Globus pallidus (tissue), 1 donor: Measurements from ENCODE around the gene EP400.
"Not testable (repeated sequence)": the region's sequence is repeated elsewhere in the genome, so short reads cannot be mapped to it uniquely, and the experiment has no call there.

Source experiments
- DNase-seq: peaks from one replicate; pipeline ENCODE4 v3.0.0-alpha.2; 2015; ENCODE audit warnings: low spot score

EP400 gene

DNA sequence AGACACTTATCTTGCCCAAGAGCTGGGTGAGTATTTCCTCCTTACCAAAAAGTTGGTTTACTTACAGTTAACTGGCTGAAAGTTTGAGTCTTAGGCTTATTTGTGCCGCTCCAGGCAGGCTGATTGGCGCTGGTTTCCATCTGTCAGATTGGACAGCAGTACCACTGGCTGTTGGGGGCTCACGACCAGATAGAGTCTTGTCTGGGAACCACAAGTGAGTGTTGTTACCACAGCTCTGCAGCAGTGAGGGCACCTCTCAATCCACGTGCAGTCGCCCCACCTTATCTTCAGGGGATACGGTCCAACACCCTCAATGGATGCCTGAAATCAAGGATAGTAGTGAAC lies 135.5 kb downstream of the EP400 start:
- DNase-seq: no peak

DNA sequence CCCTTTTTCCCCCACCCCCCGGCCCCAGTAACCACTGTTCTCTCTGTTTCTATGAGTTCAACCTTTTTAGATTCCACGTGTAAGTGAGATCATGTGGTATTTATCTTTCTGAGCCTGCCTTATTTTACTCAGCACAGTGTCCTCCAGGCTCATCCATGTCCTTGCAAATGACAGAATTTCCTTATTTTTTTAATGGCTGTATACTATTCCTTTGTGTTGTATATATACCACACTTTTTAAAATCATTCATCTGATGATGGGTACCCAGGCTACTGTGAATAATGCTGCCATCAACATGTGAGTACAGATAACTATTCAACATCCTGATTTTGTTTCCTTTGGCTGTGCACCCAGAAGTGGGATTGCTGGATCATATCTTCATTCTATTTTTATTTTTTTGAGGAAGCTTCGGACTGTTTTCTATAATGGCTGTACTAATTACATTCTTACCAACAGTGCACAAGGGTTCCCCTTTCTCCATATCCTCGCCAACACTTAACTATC lies 139.7 kb downstream of the EP400 start:
- DNase-seq: no peak

DNA sequence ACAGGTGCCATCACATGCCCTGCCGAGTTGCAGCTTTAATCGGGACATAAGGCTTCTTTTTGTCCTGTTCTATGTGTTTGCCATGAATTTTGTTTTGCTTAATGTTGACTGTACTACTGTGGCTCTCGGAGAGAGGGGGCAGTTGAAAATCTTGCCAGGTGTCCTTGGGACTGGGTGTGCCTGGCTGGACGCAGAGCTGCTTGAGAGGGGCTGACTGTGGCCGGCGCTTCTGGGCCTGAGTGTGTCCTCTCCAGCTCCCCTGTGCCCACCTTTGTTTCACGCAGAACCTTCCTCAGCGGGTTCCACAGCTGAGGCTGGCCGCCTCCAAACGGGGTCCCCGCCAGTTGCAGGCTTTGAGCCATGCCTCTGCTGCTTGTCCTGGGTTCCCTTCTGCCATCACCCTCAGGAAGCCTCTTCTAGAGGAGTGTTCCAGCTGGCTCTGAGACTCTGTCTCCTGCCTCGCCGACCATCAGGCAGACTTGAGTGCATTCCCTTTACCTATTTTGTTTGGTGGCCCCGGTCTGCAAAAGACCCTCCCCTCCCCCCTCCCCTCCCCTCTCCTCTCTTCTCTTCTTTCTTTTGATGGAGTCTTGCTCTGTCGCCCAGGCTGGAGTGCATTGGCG lies 144.6 kb downstream of the EP400 start:
- DNase-seq: no peak

DNA sequence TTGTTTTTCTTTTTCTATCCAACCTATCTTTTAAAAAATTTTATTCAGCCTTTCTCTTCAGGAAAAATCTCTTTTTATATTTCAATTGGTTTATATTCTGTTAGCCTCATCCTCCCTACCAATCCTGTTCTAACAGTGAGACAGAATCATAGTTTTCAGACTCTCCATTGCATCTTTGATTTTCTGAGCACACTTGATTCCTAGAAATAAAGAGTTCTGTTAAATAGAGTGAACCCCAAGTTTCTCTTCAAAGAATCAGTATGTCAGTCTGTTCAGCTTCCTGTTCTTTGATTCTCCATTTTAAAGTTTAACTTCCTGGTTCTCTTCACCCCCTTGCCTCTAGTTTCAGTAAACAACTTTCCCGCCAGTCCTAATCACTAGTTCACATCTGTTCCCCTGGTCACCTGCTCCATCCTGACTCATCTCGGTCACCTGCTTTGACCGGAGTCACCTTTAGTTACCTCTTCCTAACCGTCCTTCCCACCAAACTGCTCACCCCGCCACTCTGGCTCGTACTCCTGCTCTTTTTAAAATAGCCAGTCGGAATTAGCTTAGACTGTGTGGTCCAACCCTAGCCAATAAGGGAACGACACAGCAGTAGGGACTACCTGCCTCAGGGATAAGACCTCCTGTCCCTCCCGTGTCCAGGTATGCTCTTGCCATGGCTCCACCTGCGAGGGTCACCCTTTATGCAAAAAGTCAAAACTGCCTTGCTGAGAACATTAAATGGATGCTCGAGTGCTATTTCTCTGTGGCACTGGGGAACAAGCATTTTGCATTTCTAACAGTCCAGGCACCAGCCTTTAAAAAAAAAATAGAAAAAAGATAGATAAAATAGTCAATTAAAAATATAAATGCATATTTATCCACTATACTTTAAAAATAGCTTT lies 146.0 kb downstream of the EP400 start:
- DNase-seq: no peak

DNA sequence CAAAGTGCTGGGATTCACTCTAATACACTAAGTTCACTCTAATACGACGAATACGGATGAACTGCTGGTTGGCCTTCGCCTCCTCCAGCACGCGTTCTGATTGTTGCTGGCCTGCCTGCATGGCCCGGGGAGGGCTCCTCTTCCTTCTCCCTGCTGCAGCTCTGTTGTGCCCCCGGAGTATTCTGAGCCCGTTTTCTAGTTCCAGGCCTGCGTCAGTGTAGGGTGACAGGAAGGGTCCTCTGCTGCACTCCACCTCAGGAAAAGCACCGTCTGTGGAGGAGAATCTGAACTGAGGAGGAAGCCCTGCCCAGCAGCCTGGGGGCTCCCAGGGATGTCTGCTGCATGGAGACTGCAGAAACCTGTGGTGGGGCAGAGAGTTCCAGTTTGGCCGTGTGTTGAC lies 150.0 kb downstream of the EP400 start:
- no peak for DNase-seq

DNA sequence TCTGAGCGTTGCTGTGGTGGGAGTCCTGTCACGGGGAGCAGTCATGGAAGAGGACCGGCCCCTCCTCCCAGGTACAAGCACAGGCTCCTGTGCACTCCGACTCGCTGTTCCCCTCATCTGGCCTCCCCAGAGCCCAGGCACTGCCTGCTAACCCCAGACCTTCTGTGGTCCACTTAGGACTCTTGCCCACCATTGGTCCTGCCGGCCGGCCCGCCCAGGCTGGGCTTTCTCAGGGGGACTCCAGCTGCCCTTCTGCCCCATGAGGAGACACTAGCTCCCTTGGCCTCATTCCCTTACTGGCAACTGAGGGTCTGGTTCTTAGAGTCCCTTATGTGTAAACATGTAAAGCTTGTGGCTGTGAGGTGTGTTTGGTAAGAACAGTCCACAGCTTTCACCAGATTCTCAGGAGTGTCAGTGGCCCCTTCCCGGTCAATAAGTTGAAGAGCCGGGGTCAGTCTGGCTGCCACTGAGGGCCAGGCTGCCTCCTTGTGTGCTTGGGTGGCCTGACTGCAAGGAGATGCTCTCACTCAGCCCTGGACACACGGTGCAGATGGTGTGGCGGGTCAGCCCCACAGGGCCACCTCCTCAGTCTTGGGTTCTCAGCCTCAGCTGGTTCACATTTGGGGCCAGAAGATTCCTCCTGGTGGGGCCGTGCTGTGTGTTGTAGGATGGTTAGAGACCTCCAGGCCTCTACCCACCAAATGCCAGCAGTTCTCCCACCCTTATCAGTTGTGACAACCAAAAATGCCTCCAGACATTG lies 150.7 kb downstream of the EP400 start:
- no peak for DNase-seq

DNA sequence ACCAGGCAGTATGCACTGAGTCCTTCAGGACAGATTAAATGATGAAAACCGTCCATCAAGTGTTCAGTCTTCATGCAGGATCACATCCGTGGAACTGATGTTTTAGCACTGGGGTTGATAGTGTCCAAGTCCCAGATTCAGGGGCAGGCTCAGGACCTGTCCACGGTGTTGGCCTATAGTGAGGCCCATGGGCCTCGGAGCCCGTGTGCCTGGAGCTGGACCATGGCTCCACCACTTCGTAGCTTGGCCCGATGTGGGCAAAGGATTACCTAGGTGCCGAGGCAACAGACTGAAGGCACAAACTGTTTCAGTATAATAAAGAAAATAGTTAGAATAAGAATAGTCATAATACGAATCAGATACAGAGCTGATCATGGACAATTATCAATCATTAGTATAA lies 152.6 kb downstream of the EP400 start:
- no peak for DNase-seq

DNA sequence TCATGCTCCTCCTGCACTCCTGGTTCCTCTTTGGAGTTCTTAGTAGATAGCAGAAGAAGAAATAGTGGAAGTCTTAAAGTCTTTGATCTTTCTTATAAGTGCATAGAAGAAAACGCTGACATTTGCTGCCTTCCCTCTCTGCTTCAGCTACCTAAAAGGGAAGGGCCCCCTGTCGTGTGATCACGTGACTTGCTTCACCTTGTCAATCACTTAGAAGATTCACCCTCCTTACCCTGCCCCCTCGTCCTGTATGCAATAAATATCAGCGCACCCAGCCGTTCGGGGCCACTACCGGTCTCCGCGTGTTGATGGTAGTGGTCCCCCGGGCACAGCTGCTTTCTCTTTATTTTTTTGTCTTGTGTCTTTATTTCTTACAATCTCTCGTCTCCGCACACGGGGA lies 153.3 kb downstream of the EP400 start:
- not testable (repeated sequence) for DNase-seq

DNA sequence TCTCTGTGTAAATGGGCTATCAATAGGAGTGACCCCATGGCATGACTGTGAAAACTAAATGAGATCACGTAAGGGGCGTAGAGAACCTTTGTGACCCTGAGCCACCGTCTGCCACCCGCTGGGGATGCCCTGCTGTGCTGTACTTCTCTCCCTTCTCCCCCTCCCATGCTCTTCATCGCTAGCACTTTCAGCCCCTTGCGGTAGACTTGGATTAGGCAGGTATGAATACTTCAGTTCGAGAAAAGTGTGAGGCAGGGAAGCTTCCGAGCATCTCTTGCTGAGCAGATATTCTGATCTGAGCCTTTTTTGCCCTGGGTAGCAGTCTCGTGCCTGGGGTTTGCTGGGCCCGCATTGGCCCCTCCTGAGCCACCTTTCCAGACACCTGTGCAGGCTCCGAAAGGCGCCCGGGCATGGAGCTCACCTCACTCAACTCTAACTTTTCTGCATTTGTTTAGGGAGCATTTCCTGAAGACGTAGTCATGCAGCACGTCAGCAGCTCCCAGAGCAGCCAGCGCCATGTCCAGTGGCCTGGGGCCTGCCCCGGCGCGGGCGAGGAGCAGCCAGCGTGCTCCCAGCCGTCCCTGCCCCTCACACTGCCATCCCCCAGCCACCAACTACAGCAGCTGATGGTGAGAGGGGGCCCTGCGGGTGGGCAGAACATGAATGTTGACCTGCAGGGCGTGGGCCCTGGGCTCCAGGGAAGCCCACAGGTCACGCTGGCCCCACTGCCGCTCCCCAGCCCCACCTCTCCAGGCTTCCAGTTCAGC lies 154.0 kb downstream of the EP400 start:
- DNase-seq: no peak

DNA sequence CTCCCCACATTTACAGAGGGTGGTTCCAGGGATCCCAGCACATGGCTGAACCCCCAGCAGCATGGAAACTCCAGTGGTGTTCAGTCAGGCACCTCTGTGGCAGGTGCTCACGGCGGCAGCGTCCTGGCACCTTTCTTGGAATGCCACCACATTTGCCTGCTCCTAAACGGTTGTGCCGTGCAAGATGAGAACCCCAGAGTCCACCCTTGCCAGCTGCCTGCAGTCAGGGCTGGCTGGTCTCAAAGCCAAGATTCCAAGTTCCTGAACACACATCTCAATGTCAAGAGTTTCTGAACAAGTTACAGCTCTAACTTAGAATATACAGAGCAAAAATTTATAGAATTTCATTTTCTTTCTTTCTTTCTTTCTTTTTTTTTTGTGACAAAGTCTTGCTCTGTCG lies 155.7 kb downstream of the EP400 start:
- DNase-seq: no peak

DNA sequence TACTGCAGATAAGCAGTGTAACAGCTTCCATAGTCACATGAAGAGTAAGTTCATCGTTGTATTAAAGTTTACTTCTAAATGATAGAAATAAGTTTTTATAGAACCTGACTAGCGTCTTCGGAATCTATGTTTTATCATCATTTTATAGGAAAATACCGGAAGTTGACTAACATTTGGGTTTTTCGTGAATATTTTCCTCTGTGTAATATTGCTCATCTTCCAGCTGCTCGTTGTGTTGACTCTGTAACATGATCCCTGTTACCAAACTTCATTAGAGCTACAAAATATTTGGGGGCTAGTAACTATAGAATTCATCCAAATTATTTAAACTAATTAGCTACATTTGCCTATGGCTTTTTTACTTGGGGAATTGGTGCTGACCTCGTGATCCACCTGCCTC lies 157.2 kb downstream of the EP400 start:
- no peak for DNase-seq

DNA sequence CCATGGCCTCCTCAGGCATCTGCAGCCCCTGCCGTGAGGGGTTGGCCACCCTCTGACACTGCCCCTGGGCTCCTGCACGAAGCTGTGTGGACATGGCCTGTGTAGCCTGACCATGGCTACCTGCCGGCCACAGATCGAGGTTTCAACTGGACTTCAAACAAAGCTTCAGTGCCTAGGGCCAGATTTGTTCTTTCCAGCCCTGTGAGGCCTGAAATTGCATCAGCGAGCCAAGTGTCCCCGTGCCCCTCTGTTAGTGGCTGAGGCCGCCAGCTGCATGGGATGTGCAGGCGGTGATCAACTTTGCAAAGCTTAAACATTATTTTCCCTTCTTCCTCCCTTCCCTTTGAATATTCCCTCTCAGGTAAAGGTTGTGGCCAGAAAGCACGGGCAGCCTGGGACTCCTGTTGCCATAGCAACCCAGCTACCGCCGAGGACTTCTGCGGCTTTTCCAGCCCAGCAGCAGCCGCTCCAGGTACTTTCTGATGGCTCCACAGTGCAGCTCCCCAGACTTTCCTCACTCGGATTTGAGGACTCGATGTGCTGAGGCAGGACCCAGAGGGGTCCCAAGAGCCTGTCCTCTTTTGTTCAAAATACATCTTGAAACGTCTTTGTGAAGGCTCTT lies 158.6 kb downstream of the EP400 start:
- no peak for DNase-seq

DNA sequence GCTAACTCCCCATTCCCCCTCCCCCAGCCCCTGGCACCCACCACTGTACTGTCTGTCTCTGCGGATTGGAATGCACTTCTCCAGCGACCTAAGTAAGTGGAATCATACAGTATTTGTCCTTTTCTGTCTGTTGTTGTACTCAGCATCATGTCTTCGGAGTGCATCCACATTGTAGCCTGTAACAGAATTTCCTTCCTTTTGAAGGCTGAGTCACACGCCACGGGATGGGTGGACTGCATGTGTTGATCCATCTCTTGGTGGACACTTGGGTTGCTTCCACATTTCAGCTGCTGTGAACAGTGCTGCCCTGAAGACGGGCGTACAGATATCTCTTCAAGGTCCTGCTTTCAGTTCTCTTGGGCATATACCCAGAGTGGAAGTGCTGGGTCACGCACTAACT lies 160.0 kb downstream of the EP400 start:
- no peak for DNase-seq

DNA sequence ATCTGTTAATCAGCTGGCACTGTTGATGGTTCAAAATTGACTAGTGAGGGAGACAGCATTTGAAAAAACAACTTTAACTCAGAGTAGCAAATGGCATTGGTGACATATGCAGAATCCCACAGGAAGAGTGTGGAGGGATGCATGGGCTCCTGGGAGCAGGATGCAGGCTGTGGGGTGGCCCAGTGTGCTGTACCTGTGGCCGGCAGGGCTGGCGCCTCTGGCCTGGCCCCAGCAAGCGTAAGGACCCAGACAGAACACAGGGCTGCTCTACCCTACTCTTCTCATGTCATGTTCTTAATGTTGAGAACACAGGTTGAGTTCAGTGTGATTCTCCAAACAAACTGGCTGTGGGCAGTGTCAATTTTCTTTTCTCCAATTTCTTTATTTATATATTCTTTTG lies 160.9 kb downstream of the EP400 start:
- DNase-seq: no peak

DNA sequence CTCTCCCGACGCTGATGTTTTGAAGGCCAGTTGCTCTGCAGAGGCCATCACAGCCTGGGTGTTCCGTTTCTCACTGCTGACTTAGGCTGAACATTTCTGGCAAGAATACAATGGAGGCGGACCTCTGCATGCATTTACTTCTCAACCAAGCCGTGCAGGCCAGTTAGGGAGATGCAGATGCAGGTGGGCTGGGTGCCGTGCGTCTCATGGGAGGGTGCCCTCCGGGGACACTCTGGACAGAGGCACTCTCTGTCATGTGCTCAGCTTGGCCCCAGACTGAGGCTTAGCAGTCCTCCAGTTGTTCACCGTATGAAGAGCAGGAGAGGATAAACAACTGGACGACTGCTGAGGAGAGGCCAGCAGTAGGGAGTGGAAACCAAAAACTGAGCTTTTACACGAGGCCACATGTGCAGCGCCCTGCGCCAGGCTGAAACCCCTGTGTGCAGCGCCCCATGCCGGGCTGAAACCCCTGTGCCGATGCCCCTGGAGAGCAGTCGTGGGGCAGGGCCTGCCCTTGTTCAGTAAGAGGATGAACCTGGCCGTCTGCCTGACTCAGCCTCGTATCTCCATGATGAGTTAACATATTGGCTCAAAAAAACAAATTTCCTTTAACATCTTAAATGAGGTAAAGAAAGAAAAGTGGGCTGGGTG lies 162.0 kb downstream of the EP400 start:
- no peak for DNase-seq

DNA sequence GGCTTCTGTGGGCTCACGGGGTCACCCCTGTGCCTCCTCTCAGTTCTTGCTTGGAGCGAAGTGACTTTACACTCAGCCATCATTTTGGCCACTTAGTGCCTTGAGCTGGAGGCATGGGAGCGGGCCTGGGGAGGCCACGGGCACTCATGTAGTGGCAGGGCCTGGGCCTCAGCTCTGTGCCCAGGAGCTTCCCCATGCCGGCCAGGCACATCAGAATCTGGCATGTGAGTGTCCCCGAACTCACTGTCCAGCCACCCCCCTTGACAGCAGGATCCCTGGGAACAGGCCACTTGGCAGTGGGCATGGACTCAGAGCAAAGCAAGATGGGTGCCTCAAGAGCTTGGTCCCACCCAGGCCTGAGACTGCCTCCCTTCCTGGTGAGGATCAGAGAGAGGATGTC lies 164.9 kb downstream of the EP400 start:
- DNase-seq: no peak

DNA sequence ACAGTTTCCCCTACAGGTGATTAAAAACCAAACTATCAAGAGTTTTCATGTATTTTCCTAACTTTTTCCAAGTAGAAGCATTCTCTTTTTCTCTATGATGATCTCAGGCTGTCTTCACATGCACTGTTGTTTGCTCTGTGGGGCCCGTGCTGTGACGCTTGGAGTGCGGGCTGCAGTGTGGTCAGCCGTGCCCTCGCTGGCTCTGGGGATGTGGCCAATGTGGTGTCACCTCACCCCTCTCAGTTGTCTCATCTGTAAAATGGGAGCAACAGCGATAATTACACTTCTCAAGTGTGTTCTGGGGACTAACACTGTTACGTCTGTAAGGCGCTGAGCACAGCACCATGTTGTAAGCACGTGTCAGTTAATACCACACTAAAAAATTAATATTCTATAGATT lies 165.8 kb downstream of the EP400 start:
- no peak for DNase-seq

DNA sequence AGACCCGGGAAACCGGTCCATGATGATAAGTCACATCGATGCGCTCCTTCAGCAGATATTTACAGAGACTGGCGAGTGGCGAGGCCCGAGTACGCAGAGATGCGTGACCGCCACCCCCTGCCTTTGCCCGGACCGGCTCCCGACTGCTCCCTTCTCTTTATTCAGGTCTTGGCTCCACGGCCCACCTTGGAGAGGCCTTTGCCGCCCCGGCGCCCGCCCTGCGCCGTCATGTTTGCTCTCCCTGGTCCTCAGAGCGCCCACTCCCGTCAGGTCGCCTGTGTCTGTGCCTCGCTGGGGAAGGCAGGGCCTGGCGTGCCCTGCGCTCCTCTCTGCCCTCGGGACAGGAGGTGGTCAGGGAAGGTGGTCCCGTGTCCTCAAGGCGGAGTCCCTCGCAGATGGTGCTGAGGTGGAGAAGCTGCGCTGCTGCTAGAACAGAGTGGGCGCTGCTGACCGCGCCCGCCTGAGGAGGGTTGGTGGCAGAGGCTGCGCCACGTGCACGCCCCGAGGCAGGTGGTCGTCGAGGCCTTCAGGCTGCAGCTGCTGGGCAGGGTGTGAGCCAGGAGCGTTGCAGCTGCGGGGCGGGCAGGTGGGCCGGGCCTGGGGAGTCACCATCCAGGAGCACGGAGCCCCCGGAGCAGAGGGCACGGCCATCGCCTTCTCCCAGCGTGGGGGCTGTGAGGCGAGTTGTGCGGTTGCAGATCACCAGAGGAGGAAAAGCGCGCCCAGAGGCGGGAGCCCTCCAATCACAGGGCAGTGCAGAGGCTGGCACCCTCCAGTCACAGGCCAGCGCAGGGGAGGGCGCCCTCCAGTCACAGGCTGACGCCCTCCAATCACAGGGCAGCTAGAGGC lies 167.2 kb downstream of the EP400 start:
- DNase-seq: no peak

DNA sequence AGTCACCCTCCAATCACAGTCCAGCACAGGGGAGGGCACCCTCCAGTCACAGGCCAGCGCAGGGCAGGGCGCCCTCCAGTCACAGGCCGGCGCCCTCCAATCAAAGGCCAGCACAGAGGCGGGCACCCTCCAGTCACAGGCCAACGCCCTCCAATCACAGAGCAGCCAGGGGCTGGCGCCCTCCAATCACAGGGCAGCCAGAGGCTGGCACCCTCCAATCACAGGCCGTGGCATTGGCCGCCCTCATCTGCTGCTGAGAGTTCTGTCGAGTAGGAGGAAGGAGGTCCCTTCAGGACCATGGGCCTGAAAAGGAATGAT lies 167.8 kb downstream of the EP400 start:
- no peak for DNase-seq

DNA sequence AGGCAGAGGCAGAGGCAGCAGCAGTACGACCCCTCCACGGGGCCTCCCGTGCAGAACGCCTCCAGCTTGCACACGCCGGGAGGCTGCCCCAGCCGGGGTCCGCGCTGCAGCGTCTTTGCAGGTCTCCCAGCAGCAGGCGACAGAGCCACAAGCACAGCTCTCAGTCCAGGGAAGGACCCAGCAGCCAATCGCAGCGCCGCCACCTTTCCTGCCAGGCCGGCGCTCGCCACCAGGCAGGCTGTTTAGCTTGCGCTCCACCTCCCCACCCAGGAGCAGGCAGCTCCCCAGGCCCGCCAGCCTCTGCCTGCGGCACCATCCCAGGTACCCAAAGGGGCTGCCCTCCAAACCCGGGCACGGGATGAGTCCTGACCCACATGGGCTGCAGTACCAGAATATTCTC lies 169.1 kb downstream of the EP400 start:
- DNase-seq: no peak
